ENCODE results near the gene NVL.

DNA sequence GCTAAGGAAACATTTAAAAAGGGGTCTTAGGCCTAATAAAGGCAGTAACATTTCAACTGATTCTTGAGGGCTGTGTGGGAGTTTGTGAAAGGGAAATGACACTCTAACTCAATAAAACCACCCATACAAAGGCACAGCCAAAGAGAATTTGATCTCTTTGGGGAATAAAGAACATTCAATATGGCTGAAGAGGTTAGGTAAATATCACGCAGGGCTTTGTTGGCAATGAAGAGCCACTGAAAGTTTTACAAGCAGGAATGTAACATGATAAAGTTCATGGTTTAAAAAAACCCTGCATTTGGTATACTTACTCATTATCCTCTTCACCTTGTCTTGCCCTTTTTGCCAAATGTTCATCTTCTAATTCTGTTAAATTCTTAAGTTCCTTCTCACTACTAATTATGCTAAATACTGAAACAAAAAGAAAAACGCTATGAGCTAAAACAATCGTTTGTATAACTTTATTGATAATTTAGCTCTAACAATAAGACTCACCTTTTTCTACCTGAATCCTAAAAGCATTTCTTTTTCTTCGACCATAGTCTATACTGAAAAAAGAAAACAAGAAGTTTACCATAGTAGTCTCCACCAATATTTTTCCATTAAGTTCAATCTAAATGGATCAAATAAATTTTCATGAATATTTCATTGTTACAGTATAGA, 12.5 kb downstream of the NVL start:
- TF ChIP-seq, protein P1, sequence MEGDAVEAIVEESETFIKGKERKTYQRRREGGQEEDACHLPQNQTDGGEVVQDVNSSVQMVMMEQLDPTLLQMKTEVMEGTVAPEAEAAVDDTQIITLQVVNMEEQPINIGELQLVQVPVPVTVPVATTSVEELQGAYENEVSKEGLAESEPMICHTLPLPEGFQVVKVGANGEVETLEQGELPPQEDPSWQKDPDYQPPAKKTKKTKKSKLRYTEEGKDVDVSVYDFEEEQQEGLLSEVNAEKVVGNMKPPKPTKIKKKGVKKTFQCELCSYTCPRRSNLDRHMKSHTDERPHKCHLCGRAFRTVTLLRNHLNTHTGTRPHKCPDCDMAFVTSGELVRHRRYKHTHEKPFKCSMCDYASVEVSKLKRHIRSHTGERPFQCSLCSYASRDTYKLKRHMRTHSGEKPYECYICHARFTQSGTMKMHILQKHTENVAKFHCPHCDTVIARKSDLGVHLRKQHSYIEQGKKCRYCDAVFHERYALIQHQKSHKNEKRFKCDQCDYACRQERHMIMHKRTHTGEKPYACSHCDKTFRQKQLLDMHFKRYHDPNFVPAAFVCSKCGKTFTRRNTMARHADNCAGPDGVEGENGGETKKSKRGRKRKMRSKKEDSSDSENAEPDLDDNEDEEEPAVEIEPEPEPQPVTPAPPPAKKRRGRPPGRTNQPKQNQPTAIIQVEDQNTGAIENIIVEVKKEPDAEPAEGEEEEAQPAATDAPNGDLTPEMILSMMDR (IDR thresholded peaks at IDR 0.05) = no peak
- TF ChIP-seq KAT7 (CRISPR knock-in tag; IDR thresholded peaks at IDR 0.05; ENCODE audit: borderline replicate concordance) (no peak), CREM (CRISPR knock-in tag; IDR thresholded peaks at IDR 0.05) (no peak)
- TF ChIP-seq, protein P2, sequence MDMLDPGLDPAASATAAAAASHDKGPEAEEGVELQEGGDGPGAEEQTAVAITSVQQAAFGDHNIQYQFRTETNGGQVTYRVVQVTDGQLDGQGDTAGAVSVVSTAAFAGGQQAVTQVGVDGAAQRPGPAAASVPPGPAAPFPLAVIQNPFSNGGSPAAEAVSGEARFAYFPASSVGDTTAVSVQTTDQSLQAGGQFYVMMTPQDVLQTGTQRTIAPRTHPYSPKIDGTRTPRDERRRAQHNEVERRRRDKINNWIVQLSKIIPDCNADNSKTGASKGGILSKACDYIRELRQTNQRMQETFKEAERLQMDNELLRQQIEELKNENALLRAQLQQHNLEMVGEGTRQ (CRISPR knock-in tag; IDR thresholded peaks at IDR 0.05) = no peak
- TF ChIP-seq, protein P3, sequence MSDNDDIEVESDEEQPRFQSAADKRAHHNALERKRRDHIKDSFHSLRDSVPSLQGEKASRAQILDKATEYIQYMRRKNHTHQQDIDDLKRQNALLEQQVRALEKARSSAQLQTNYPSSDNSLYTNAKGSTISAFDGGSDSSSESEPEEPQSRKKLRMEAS (CRISPR knock-in tag; IDR thresholded peaks at IDR 0.05) = no peak

Data from WTC11 (cell line).